K562 (cell line): ENCODE measurements around the gene SLC12A9. TPM values are rescaled to one million over a fixed set of nuclear protein-coding genes. Genes with fewer than 3 reads are reported as not detected.

Experiments used
- CCAR2 ChIP-seq: fragments of 200-400 bp; formaldehyde crosslinking; IDR thresholded peaks from 2 replicates; pipeline ENCODE4 v1.6.1; 2017; ENCODE audit warnings: mild to moderate bottlenecking, low read depth, low read length
- CHD2 ChIP-seq: IDR thresholded peaks from 2 replicates; pipeline ENCODE4 v1.6.1; 2011; ENCODE audit warnings: low read depth, low read length
- CREB1 ChIP-seq, 2 experiments: sonication (generic) in 1 of 2; formaldehyde crosslinking in 1 of 2; IDR thresholded peaks; 2 replicates each; pipeline versions ENCODE4 v1.6.1 to v1.8.0; 2012 to 2022; ENCODE audit warnings: inconsistent platforms in 1 of 2, mild to moderate bottlenecking in 1 of 2, missing genetic modification reagents in 1 of 2, moderate library complexity in 1 of 2
- CTCF ChIP-seq, 3 experiments: IDR thresholded peaks in 2 of 3; conservative IDR thresholded peaks in 1 of 3; 2 replicates each; pipeline ENCODE4 v1.5.1; 2011 to 2012; ENCODE audit warnings: low read length in 3 of 3, mild to moderate bottlenecking in 3 of 3, control low read depth in 2 of 3, improper control_type of control experiment in 1 of 3, inconsistent platforms in 1 of 3, low read depth in 1 of 3, mixed read lengths in 1 of 3, moderate library complexity in 1 of 3; ENCODE audit not compliant: insufficient read depth in 2 of 3
- HDAC1 ChIP-seq, 2 experiments: fragments of 450-650 bp; IDR thresholded peaks; 2 replicates each; pipeline ENCODE4 v1.6.1; 2016 to 2017; ENCODE audit warnings: inconsistent platforms in 1 of 2, mild to moderate bottlenecking in 1 of 2, moderate library complexity in 1 of 2
- HMGN3 ChIP-seq: IDR thresholded peaks from 2 replicates; pipeline ENCODE4 v1.6.1; 2011; ENCODE audit warnings: borderline replicate concordance, low read depth, mild to moderate bottlenecking, mixed read lengths, low read length; ENCODE audit not compliant: insufficient read length; ENCODE audit errors: extremely low read depth
- IRF1 ChIP-seq: sonication (generic); formaldehyde crosslinking; IDR thresholded peaks from 2 replicates; pipeline ENCODE4 v1.8.0; 2022; ENCODE audit warnings: missing genetic modification reagents, mild to moderate bottlenecking, borderline replicate concordance
- NCOA4 ChIP-seq: fragments of 450-650 bp; IDR thresholded peaks from 2 replicates; pipeline ENCODE4 v1.6.1; 2018; ENCODE audit warnings: mild to moderate bottlenecking; ENCODE audit not compliant: partially characterized antibody
- NCOR1 ChIP-seq: fragments of 450-650 bp; IDR thresholded peaks from 2 replicates; pipeline ENCODE4 v1.6.1; 2016; ENCODE audit warnings: mild to moderate bottlenecking, moderate library complexity
- TARDBP ChIP-seq: fragments of 450-650 bp; IDR thresholded peaks from 2 replicates; pipeline ENCODE4 v1.6.1; 2016
- UBTF ChIP-seq, 2 experiments: IDR thresholded peaks; 2 replicates each; pipeline ENCODE4 v1.6.1; 2012; ENCODE audit warnings: improper control_type of control experiment in 2 of 2, low read depth in 2 of 2, low read length in 2 of 2, borderline replicate concordance in 1 of 2
- WHSC1 ChIP-seq: IDR thresholded peaks from one replicate; pipeline ENCODE4 v1.6.1; 2012; ENCODE audit warnings: low read length, control low read depth, inconsistent platforms
- ZBTB9 ChIP-seq: fragments of 450-650 bp; formaldehyde crosslinking; IDR thresholded peaks from 2 replicates; pipeline ENCODE4 v1.4.0; 2020; ENCODE audit warnings: mild to moderate bottlenecking, moderate library complexity
- ZFP91 ChIP-seq: sonication (generic); formaldehyde crosslinking; IDR thresholded peaks from 2 replicates; pipeline ENCODE4 v1.8.0; 2022; ENCODE audit warnings: mild to moderate bottlenecking, missing genetic modification reagents
- ZNF277 ChIP-seq: fragments of 250-450 bp; sonication (Bioruptor Pico); IDR thresholded peaks from 2 replicates; pipeline ENCODE4 v1.8.0; 2022; ENCODE audit warnings: inconsistent platforms, mild to moderate bottlenecking, moderate library complexity, borderline replicate concordance
- ZNF445 ChIP-seq: fragments of 250-450 bp; sonication (Bioruptor Pico); IDR thresholded peaks from 2 replicates; pipeline ENCODE4 v1.4.0; 2020; ENCODE audit warnings: low read depth, mild to moderate bottlenecking, moderate library complexity
- ZNF644 ChIP-seq: fragments of 200-800 bp; sonication (Bioruptor generic); IDR thresholded peaks from 2 replicates; pipeline ENCODE4 v1.6.1; 2016; ENCODE audit warnings: low read depth, missing genetic modification characterization, missing compliant biosample characterization
- polyA plus RNA-seq, 8 experiments: library from polyadenylated mRNA; depleted of rRNA in 4 of 8; stranded (reverse) in 5 of 8; unstranded in 3 of 8; fragments of >200 nt; fragmentation: Nextera tagmentation in 2 of 8; fragmentation: Illumina TruSeq in 1 of 8; extraction: Ambion mirVana in 2 of 8; extraction: Trizol in 1 of 8; gene quantifications; 2 replicates each; pipeline versions ENCODE4 v1.2.1 to v1.2.3, GENCODE V29; 2011 to 2014; ENCODE audit warnings: inconsistent platforms in 1 of 8, missing spikeins in 1 of 8
- total RNA-seq, 7 experiments: library from RNA; depleted of rRNA in 6 of 7; stranded (reverse); fragments of >200 nt in 6 of 7; fragmentation: Illumina TruSeq in 2 of 7; extraction: Trizol in 2 of 7; gene quantifications; 2 replicates each; pipeline versions ENCODE4 v1.2.1 to v1.2.3, GENCODE V29; 2011 to 2021; ENCODE audit warnings: low replicate concordance in 1 of 7

SLC12A9 gene
- total and polyA plus RNA-seq, 9 of the 15 experiments (the other 6 are each of a cell fraction or from before 2014, with no cell fraction given), result 0.06 to 20.2 (median 10.7) TPM

- no peak for TF ChIP-seq WHSC1
- TF ChIP-seq CHD2, result no peak
- no peak for TF ChIP-seq ZFP91
- TF ChIP-seq UBTF (IDR thresholded peaks at IDR 0.05; ENCODE audit: borderline replicate concordance in 1 of 2, low read depth in 2 of 2, low read length in 2 of 2), result no peak
- TF ChIP-seq ZNF277 (CRISPR knock-in tag), result no peak
- no peak for TF ChIP-seq IRF1 (CRISPR knock-in tag)
- TF ChIP-seq NCOR1, result peak; percentile 73
- TF ChIP-seq NCOA4, result no peak
- no peak for TF ChIP-seq TARDBP
- TF ChIP-seq ZNF644, result no peak
- no peak for TF ChIP-seq ZNF445 (CRISPR knock-in tag)
- TF ChIP-seq CCAR2, result no peak
- TF ChIP-seq CREB1 (IDR thresholded peaks at IDR 0.05), result 0 out of 2 replicates have a peak, but pooled peaks have one; percentile 23
- no peak for TF ChIP-seq CREB1 (CRISPR knock-in tag; IDR thresholded peaks at IDR 0.05)
- TF ChIP-seq HDAC1 (IDR thresholded peaks at IDR 0.05), result peak in 1 of 2 experiments; percentile 39; a peak in 2 of 4 replicates
- no peak for TF ChIP-seq ZBTB9
- TF ChIP-seq CTCF (IDR thresholded peaks at IDR 0.05 in 2 of 3, conservative IDR thresholded peaks at IDR 0.05 in 1 of 3; ENCODE audit: insufficient read depth in 2 of 3, low read depth in 1 of 3, low read length in 3 of 3), result no peak
- TF ChIP-seq HMGN3, result no peak
Observed at GRCh38 chr7:100897772-100898454, 45.4 kb downstream of the SLC12A9 start (continued).
